Measurements from ENCODE around the gene NPRL2.

DNA sequence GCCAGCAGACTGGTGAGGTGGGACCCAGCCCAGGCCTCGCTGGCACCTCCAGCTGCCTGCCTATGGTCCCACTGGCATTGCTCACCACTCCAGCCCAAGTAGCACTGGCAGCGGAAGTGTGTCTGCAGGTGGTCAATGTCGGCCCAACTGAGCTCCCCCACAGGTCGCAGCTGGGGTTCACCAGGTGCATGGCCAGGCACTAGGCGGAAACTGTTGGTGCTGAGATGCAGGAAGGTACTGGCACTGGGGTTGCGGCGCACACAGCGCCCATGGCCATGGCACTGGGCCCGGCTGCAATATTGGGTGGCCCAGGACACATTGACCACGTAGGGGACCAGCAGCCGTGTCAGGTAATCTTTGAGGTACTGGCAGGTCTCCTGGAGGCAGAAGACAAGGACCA lies 32.4 kb downstream of the NPRL2 start:
- TF ChIP-seq EP300 (IDR thresholded peaks at IDR 0.05): no peak
- TF ChIP-seq POLR2A (IDR thresholded peaks at IDR 0.05): no peak
- TF ChIP-seq, protein P1, sequence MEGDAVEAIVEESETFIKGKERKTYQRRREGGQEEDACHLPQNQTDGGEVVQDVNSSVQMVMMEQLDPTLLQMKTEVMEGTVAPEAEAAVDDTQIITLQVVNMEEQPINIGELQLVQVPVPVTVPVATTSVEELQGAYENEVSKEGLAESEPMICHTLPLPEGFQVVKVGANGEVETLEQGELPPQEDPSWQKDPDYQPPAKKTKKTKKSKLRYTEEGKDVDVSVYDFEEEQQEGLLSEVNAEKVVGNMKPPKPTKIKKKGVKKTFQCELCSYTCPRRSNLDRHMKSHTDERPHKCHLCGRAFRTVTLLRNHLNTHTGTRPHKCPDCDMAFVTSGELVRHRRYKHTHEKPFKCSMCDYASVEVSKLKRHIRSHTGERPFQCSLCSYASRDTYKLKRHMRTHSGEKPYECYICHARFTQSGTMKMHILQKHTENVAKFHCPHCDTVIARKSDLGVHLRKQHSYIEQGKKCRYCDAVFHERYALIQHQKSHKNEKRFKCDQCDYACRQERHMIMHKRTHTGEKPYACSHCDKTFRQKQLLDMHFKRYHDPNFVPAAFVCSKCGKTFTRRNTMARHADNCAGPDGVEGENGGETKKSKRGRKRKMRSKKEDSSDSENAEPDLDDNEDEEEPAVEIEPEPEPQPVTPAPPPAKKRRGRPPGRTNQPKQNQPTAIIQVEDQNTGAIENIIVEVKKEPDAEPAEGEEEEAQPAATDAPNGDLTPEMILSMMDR (IDR thresholded peaks at IDR 0.05): no peak
- no peak for TF ChIP-seq POLR2AphosphoS5 (IDR thresholded peaks at IDR 0.05)
